ENCODE results near the gene CDH22. TPM values are rescaled to one million over a fixed set of nuclear protein-coding genes. Genes with fewer than 3 reads are reported as not detected.

The CDH22 gene
- total RNA-seq, 3 donors from 2014 or later, result 0.15 to 0.66 (median 0.16) TPM

DNA sequence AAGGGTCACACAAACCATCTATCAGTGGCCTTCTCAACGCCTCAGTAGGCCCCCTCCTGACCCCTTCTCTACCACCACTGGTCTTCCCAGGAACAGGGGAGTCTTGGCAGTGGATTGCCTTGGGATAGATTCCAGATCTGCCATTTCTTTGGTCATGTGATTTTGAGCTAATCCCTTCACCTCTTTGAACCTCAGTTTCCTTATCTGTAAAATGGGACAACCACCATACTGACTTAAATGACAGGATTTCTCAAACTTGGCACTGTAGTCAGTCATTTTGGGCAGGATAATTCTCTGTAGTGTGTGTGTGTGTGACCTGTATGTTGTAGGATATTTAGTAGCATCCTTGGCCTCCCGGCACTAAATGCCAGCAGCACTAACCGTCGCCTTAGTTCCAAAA lies 89.1 kb downstream of the CDH22 start:
- Histone ChIP-seq H3K27me3 (peaks cover 0 to 11% of the 10 kb centered on the region in 2 donors), H3K4me3 (no peak overlapping the region), H3K9me3 (no peaks in the 10 kb centered on the region), H3K36me3 (no peaks in the 10 kb centered on the region), H3K4me1 (no peaks in the 10 kb centered on the region), H3K27ac (no peak overlapping the region)
- no peak for DNase-seq (ENCODE audit: low spot score in 2 of 2)
- TF ChIP-seq, protein P1, sequence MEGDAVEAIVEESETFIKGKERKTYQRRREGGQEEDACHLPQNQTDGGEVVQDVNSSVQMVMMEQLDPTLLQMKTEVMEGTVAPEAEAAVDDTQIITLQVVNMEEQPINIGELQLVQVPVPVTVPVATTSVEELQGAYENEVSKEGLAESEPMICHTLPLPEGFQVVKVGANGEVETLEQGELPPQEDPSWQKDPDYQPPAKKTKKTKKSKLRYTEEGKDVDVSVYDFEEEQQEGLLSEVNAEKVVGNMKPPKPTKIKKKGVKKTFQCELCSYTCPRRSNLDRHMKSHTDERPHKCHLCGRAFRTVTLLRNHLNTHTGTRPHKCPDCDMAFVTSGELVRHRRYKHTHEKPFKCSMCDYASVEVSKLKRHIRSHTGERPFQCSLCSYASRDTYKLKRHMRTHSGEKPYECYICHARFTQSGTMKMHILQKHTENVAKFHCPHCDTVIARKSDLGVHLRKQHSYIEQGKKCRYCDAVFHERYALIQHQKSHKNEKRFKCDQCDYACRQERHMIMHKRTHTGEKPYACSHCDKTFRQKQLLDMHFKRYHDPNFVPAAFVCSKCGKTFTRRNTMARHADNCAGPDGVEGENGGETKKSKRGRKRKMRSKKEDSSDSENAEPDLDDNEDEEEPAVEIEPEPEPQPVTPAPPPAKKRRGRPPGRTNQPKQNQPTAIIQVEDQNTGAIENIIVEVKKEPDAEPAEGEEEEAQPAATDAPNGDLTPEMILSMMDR (IDR thresholded peaks at IDR 0.05), result no peak
- no peak for TF ChIP-seq POLR2A (IDR thresholded peaks at IDR 0.05)
- TF ChIP-seq POLR2AphosphoS5 (IDR thresholded peaks at IDR 0.05), result no peak
- intact Hi-C loops (cut with DNase I; ENCODE audit: low total_unique reads), result no loop called here

DNA sequence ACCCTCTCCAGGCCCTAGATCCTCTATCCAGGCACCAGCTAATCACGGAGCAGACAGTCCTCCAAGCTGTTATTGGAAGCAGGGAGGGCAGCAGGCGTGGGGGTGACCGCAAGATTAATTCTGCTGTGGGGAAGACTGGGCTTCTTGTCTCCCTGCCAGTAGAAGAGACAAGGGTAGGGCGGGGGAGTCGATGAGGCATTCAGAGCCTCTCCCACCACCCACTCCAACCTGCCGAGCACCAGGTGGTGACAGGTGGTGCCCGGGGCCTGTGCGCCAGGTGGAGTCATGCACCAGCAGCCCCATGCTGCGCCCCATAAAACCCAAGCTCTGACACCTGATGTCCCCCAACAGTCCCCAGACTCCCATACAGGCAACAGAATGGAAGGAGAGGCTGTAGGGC lies 89.6 kb downstream of the CDH22 start:
- H3K4me1 ChIP-seq, result no peaks in the 10 kb centered on the region
- H3K27ac ChIP-seq, result no peak overlapping the region
- no peak for DNase-seq (ENCODE audit: low spot score in 2 of 2)

DNA sequence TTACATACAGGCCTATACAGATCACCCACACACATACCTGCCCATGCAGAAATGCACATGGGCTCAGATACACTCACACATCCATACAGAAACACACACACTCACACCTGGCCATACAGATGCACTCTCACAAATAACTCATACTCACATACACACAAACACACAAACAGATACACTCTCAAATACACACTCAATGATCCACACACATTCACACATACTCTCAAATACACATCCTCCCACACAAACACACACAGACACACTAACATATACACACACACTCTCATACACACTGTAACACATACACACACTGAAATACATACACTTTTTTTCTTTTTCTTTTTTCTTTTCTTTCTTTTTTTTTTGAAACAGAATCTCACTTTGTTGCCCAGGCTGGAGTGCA lies 90.7 kb downstream of the CDH22 start:
- DNase-seq (ENCODE audit: low spot score in 2 of 2), result no peak
- peaks cover 0 to 14% of the 10 kb centered on the region in 2 donors for H3K27me3 ChIP-seq
- no peaks in the 10 kb centered on the region for H3K4me1 ChIP-seq
- TF ChIP-seq, protein P1 (IDR thresholded peaks at IDR 0.05), result no peak
- TF ChIP-seq POLR2A (IDR thresholded peaks at IDR 0.05) (no peak), POLR2AphosphoS5 (IDR thresholded peaks at IDR 0.05) (no peak)
- H3K36me3 ChIP-seq, result no peaks in the 10 kb centered on the region
- H3K4me3 ChIP-seq, result no peak overlapping the region
- no peaks in the 10 kb centered on the region for H3K9me3 ChIP-seq
- intact Hi-C loops (cut with DNase I; ENCODE audit: low total_unique reads), result no loop called here
- no peak overlapping the region for H3K27ac ChIP-seq

More for the DNA sequence above, 89.6 kb downstream of the CDH22 start:
- H3K27me3 ChIP-seq, result peaks cover 0 to 14% of the 10 kb centered on the region in 2 donors
- intact Hi-C loops (cut with DNase I; ENCODE audit: low total_unique reads), result no loop called here
- TF ChIP-seq POLR2A (IDR thresholded peaks at IDR 0.05), result no peak
- H3K36me3 ChIP-seq, result no peaks in the 10 kb centered on the region
- H3K9me3 ChIP-seq, result no peaks in the 10 kb centered on the region
- no peak overlapping the region for H3K4me3 ChIP-seq

DNA sequence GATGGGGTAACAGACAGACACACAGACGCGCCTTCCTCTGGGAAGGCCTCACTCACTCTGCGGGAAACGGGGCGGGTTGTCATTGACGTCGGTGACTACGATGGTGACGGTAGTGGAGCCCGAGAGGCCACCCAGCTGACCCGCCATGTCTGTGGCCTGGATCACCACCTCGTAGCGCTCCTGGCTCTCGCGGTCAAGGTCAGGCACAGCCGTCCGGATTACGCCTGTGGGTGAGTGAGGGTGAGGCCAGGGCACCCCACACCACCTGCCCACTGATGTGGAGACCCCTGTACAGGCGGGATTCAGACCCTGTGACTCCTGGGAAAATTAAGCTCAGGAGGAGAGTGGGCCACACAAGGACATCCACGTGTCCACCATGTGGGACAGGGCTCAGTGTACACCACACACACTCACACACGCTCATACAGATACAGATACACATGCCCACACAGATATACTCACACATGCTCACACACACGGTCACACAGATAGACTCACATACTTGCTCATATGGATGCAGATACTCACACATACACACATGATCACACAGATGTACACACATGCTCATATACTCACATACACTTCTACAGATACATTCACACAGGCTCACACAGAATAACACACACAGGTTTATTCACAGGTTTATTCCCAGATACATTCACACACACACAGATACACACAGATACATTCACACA lies 91.4 kb downstream of the CDH22 start:
- no peaks in the 10 kb centered on the region for H3K9me3 ChIP-seq
- intact Hi-C loops (cut with DNase I; ENCODE audit: low total_unique reads), result no loop called here
- H3K4me1 ChIP-seq, result no peaks in the 10 kb centered on the region
- DNase-seq (ENCODE audit: low spot score in 2 of 2), result no peak
- H3K27me3 ChIP-seq, result peaks cover 0 to 14% of the 10 kb centered on the region in 2 donors
- no peak overlapping the region for H3K4me3 ChIP-seq
- H3K27ac ChIP-seq, result no peak overlapping the region
- no peaks in the 10 kb centered on the region for H3K36me3 ChIP-seq
- no peak for TF ChIP-seq POLR2A (IDR thresholded peaks at IDR 0.05)
- no peak for TF ChIP-seq POLR2AphosphoS5 (IDR thresholded peaks at IDR 0.05)
- TF ChIP-seq, protein P1 (IDR thresholded peaks at IDR 0.05), result no peak

DNA sequence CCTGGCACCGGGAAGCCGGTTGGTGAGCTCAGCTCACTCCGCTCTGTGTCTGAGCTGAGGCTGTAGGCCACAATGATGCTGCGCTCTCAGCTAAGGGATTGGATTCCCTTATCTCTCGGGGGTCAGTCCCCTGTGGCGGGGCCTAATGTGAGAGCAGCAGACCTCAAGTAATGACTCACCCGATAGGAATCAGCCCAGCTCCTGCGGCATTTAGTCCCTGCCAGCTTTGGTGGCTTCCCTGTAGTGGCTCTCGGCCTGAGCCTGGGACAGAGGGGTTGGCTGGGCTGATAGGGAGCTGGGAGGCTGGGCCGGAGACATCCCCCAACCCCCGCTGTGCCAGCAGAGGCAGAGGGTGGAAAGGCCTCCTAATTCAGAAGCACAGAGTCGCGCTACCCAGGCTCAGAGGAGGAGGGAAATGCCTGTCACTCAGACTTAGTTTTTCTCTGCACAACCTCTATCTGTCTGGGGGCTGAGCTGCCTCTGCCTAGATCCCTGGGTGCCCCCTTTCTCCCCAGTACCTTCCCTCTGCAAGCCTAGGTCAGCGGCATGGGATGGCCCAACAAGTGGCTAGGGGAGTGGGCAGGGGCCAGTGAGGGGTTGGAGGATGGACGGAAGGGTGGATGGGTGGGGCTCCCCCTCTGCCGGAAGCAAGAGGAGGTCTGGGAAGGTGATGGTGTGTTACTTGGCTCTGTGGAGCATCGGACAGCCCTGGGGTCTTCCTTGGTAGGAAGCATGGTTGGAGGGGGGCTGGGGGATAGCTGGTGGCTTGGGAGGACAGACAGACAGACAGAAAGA lies 92.2 kb downstream of the CDH22 start:
- intact Hi-C loops (cut with DNase I; ENCODE audit: low total_unique reads), result no loop called here
- no peak overlapping the region for H3K27ac ChIP-seq
- no peaks in the 10 kb centered on the region for H3K36me3 ChIP-seq
- no peak overlapping the region for H3K4me3 ChIP-seq
- no peak for DNase-seq (ENCODE audit: low spot score in 2 of 2)
- no peak for TF ChIP-seq POLR2A (IDR thresholded peaks at IDR 0.05)
- TF ChIP-seq, protein P1 (IDR thresholded peaks at IDR 0.05), result no peak
- no peak for TF ChIP-seq POLR2AphosphoS5 (IDR thresholded peaks at IDR 0.05)
- H3K27me3 ChIP-seq, result peaks cover 0 to 14% of the 10 kb centered on the region in 2 donors
- H3K4me1 ChIP-seq, result no peaks in the 10 kb centered on the region
- no peaks in the 10 kb centered on the region for H3K9me3 ChIP-seq
